Epithelial cell of prostate (primary cell): ENCODE data around the gene SELENOT.
"Not testable (repeated sequence)": the region's sequence is repeated elsewhere in the genome, so short reads cannot be mapped to it uniquely, and the experiment has no call there.

Experiments
- DNase-seq: peaks from one replicate; pipeline ENCODE4 v3.0.0-alpha.2; 2011; ENCODE audit warnings: low read depth, low spot score
- H3K27ac ChIP-seq: fragments of 450-650 bp; 2 replicates; pipeline ENCODE4 v1.5.1; 2017; ENCODE audit warnings: mild to moderate bottlenecking

SELENOT gene

GRCh38 chr3:150607267-150608065, 4.3 kb downstream of the SELENOT start:
- DNase-seq: no peak
- no peak overlapping the region for H3K27ac ChIP-seq

DNA sequence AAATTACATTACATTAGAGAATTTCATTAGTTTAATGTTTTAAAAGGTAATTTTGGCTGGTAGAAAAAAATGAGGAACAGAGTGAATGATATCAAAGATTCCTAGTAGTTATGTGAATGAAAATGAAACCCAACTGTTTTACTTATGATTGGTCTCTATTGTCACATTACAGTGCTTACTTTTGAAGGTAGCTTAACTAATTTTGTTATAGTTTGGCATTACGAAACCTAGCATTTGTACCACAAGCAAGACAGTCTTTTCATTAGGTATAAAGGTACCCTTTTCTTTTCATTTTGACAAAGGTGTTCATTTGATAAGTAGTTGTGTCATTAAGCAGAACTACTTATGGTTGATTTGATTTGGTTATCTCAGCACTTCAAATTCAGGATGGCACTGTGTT, 6.9 kb downstream of the SELENOT start:
- DNase-seq: no peak
- no peak overlapping the region for H3K27ac ChIP-seq

- no peak for DNase-seq
- H3K27ac ChIP-seq: peak overlapping the region; percentile 7
Observed at GRCh38 chr3:150610785-150611184, 7.7 kb downstream of the SELENOT start.

DNA sequence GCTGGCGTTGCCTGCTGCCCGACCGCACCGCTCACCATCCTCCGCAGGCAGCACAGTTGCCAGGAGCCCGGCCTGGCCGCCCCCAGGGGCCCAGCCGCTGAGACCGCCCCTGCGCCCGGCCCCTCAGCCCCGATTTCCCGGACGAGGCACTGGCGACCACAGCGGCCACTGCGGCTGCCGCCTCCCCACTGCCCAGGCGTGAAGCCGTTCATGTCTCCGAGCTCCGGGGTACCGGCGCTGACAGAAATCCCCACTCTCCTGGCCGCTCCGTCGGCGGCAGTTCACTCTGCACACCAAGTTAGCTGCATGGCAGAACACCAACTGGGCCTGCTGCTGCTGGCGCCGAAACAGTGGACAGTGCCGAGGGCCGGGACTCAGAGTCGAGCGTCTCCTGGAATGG, 8.5 kb downstream of the SELENOT start:
- no peak overlapping the region for H3K27ac ChIP-seq
- no peak for DNase-seq

DNA sequence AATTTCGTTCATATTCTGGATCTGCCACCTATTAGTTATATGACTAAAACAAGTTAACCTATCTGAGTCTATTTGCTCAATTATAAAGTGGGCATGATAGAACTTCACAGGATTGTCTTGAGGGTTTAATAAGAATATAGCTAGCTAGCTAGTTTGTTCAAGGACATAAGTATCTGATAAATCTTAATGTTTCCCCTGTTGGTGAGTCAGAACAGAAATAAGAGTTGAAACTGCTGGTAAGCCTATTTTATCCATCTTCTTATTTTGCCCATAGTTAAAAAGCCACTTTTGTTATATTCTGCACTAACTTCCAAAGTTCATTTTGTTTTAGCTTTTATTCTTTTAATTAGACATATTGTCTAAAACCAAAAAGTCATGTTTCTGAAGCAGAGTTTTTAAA, 9.4 kb downstream of the SELENOT start:
- DNase-seq: no peak
- no peak overlapping the region for H3K27ac ChIP-seq

DNA sequence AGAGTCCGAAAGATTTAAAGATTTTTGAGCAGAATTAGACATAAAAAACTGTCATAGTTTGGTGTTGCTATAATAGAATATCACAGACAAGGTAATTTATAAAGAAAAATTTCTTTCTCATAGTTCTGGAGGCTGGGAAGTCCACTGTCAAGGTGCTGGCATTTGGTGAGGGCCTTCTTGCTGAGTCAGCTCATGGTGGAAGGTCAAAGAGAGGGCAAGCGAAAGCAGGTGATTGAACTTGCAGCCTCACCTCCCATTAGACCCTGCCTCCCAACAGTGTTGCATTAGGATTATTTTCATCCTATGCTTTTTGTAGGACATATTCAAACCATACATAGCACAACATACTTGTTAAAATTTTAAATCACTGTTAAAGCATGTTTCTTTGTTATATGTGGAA, 9.9 kb downstream of the SELENOT start:
- no peak for DNase-seq
- H3K27ac ChIP-seq: no peak overlapping the region

- H3K27ac ChIP-seq: no peak overlapping the region
- DNase-seq: no peak
Observed at GRCh38 chr3:150613709-150614480, 10.8 kb downstream of the SELENOT start.

DNA sequence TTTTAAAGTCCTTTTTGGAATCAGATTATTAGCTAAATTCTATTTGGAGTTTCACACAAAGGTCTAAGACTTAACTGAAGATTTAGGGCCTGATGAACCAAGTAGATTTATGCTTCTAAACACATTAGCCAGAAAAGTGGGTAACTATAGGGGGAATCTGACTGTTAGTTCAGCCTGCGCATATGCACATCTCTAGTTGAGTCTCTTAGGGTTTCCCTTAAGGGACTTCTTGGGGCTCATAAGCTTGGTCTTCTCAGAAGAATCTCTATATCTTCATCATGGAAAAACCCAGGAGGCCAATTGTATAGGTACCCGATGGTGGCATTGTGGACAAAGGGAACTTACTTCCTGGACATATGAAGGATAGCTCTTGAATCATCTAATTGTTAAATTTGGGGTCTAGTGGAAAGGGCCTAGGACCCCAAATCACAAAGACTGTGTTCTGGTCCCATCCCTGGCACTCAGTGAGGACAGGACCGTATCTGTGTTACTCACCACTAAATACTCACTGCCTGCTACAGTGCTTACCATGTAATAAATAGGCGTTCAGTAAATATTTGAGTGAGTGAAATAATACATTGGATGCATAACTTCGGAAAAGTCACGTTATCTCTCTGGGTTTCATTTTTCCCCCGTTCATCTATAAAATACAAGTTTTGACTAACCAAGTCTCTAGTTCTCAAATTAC, 17.0 kb downstream of the SELENOT start:
- H3K27ac ChIP-seq: no peak overlapping the region
- no peak for DNase-seq

DNA sequence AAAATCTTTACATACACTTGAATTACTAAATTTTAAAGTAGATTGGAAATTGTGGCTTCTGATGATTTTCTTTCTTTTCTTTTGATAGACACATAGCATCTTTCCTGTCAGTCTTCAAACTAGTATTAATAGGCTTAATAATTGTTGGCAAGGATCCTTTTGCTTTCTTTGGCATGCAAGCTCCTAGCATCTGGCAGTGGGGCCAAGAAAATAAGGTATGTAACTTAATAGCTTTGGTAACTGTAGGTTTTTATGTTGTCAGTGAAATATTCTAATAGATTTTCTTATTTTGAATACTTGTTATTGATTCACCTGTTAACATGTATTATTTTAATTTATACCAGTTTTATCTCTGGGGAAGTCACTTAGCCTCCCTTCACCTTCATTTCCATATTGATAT, 19.8 kb downstream of the SELENOT start:
- DNase-seq, H3K27ac ChIP-seq: not testable (repeated sequence)

- H3K27ac ChIP-seq: no peak overlapping the region
- no peak for DNase-seq
Observed at GRCh38 chr3:150623945-150624344, 20.8 kb downstream of the SELENOT start.

GRCh38 chr3:150626148-150626930, 23.2 kb downstream of the SELENOT start:
- H3K27ac ChIP-seq: no peak overlapping the region
- DNase-seq: no peak

DNA sequence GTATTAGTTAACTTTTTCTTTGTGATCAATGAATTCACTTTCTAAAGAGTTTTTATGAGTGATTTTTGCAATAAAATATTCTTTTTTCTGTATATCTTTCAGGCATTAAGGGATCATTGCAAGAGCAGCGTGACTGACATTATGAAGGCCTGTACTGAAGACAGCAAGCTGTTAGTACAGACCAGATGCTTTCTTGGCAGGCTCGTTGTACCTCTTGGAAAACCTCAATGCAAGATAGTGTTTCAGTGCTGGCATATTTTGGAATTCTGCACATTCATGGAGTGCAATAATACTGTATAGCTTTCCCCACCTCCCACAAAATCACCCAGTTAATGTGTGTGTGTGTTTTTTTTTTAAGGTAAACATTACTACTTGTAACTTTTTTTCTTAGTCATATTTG, 24.4 kb downstream of the SELENOT start:
- H3K27ac ChIP-seq: no peak overlapping the region
- no peak for DNase-seq

- no peak overlapping the region for H3K27ac ChIP-seq
- DNase-seq: no peak
Observed at GRCh38 chr3:150631515-150632221, 28.5 kb downstream of the SELENOT start.

DNA sequence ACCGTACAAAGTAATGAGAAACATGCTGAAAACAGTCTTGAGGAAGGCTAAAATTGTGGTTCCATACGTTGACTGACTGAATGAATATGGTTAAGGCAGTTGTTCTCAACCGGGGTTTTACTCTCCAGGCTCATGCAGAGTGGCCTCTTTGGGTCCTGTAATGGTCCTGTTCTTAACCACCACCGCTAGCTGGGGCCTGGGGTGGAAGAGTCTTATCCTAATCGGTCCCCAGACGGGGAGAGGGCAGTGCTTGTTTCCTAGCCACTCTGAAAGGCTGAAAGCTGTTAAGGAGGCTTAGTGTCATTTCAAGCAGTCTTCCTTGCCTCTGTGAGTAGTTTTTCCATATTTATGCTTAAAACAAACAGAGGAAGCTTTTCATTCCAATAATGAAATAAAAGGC, 32.0 kb downstream of the SELENOT start:
- no peak for DNase-seq
- no peak overlapping the region for H3K27ac ChIP-seq

- DNase-seq: no peak
- no peak overlapping the region for H3K27ac ChIP-seq
Observed at GRCh38 chr3:150635526-150635925, 32.4 kb downstream of the SELENOT start.

DNA sequence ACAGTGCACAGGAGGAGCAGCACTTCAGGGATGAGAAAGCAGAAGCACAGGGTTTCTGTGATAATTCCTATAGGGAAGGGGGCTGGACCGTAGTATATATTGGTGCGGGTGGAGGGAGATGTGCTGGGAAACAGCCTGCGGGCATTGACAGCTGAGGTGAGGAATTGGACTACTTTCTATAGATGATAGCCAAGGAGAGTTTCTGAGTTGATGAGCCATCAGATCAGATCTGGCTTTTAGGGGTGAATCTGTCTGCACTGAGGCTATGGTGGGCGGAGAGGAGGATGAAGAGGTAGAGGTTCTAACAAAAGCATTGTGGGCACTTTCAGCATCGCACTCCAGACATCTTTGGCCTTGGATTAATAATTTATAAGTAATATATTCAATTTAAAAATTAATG, 33.1 kb downstream of the SELENOT start:
- DNase-seq: no peak
- no peak overlapping the region for H3K27ac ChIP-seq

GRCh38 chr3:150639262-150639661, 36.1 kb downstream of the SELENOT start:
- no peak for DNase-seq
- no peak overlapping the region for H3K27ac ChIP-seq

- H3K27ac ChIP-seq: no peak overlapping the region
- no peak for DNase-seq
Observed at GRCh38 chr3:150640256-150640655, 37.1 kb downstream of the SELENOT start.

GRCh38 chr3:150653110-150653561, 50.0 kb downstream of the SELENOT start:
- DNase-seq: no peak
- no peak overlapping the region for H3K27ac ChIP-seq

- no peak for DNase-seq
- H3K27ac ChIP-seq: no peak overlapping the region
Observed at GRCh38 chr3:150656316-150656715, 53.2 kb downstream of the SELENOT start.
